SW 1271 (cell line): ENCODE results near the gene PDE4D.

ENCODE experiments used
- DNase-seq, 2 experiments: peaks; one replicate each; lab custom pipeline; 2025; lab: John Stamatoyannopoulos, UW

Gene PDE4D

DNA sequence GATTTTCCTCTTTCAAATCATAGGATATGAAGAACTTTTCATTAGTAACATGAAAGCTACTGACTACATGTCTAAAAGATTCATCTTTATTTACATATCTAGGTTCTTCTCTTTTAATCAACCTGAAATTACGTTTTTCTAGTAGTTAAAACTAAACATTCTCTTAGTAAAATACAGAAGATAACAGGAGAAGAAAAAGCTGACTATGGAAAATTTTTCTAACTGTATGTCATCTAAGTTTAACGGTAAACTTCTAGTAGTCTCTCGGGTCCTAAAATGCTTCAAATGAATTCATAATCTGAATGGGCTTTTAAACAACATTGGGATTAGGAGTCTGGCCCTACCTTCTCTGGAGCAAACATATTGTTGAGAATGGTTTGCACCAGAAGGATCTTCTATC lies 151.9 kb downstream of the PDE4D start:
- DNase-seq, result no peak

DNA sequence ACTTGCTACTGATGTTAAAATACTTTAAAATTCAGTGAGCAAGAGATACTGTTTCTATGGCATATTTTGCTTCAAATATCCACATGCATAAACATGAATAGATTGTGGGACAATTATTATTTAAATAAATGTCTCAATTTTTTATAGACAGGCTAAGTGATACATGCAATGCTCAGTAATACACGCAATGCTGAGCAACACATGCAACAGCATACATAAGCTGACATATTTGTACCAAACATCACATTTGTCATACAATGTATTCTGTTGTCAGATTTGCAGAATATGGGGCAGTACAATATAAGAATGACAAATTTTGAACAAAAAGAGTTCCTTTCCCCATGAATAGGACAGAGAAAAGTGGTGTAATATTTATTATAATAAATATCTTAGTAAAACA lies 155.5 kb downstream of the PDE4D start:
- no peak for DNase-seq

DNA sequence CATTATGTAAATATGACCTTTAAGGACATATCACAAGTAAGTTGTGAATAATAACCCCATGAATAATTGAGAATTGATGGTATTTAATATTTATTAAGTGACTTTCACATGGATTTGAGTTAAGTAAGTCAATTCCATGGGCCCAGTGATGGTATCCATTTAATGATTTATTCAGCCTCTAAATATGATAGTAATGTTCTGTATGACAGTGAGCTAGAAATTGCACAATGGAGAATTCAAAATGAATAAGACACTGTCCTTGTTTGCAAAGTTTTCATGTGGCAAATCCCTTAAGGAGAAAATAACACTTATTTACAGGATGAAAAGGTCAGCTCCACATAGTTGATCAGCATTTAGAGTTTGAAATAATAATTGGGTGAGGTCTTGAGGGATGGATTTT lies 160.7 kb downstream of the PDE4D start:
- no peak for DNase-seq

DNA sequence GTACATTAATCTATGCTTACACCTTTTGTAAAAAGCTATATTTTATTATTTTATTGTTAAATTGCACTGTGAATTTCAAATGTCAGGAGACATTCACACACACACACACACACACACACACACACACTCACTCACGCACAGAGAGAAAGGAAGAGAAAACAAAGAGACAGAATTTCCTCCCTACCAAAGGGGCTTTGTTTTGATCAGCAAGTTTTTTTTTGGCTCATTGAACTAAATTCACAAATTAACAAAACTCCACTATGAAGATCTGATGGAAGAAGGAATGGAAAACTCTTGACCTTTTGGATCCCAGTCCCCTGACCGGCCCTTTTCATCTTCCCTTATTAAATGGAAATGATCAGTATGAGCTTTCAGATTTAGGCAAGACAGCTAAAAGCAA lies 161.2 kb downstream of the PDE4D start:
- DNase-seq, result no peak

DNA sequence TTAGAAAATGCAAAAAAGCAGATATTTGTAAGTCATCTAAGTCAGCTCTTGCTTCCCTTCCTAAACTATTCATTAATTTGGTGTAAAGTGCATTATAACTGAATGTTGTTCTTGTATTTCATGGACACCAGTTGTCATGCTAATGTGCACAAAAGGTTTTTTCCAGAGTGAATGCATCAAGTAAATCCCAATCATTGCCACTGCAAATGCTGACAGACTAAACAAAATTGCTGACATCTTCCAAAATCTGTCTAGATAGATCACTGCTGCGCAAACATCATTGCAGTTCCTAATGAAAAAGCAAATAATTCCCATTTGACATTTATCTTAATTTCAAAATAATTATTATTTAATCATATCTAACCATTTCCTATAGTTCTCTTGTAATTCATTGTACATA lies 161.7 kb downstream of the PDE4D start:
- no peak for DNase-seq

DNA sequence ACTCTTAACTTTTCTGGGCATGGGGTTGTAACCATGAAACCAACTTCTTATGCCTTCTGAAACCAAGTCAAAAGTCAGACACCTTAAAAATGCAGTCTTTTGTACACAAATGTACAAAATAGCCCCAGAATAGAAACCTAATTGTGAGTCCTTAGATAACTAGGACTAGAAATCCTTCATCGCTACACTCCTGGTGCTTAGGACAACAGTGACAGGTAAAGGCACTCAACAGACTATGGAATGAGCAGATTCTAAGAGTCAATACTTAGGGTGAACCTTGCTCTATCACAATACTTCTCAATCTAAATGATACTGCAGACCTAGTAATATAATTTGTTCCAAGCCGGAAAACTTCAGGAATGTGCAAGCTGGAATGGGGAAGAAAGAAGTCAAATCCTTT lies 163.7 kb downstream of the PDE4D start:
- no peak for DNase-seq

DNA sequence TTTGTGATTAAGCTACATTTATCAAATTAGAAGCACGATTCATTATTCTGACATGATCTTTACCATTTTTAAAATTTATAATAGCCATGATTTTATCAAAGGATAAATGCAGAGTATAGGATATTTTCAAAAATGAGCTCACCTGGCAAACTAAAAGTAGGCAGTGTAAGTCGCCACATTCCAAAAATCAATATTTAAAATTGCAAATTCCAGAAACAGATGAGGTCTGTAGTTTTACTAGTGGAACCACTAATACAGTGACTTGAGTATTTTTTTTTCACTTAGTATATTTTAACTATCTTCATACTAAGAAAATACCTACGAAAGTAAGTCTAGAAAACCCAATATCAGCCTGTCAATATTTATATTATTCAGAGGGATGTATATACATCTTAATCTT lies 164.2 kb downstream of the PDE4D start:
- DNase-seq, result no peak

DNA sequence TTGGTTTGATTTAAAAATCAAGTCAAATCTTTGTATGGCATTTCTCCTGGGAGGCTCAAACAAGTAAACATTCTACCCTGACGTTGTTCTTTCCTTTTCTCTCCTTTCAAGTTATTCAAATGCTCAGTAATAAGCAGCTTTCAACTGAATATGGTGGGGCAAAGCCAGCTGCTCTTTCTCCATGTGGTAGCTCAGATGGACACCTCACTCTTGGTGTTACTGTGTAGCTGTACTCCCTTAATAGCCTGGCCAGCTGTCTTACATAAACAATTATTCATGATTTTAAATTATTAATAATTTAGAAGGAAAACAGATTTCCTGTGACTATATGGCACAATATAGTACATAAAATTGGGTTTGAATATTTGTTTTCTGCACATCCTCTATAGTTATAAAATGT lies 165.2 kb downstream of the PDE4D start:
- DNase-seq, result no peak

DNA sequence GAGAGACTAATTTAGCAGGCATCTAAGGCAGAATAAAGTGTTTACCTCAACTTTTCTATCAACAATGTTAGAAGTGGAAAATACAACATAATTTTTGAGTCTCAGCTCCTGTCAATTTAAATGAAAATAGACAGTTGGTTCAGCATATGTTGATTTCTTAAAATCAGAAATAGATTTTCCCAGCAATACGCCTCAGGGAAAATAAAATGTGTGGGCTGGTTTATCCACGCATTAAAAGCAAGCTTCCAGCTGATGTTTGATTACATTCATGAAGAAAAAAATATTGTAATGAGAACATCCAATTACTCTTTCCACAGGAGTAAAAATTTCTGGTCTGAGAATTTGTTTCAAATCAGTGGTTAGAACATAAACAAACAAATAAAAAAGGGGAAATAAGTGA lies 166.3 kb downstream of the PDE4D start:
- no peak for DNase-seq

DNA sequence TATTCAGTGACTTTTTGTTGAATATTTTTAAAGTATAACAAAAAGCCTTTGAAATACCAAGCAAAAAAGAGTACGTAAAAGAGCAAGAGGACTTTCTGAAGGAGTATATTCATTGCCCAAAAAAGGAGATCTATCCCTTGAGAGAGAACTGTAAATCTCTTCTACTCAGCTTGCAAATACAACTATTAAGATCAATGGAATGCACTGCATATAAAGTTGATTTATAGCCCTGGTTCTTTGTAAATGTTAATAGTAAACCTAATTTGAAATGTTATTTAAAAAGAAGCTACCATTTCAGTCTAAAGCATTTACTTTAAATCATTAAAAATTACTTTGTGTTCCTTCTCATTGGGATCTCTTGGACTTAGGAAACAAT lies 168.1 kb downstream of the PDE4D start:
- no peak for DNase-seq

DNA sequence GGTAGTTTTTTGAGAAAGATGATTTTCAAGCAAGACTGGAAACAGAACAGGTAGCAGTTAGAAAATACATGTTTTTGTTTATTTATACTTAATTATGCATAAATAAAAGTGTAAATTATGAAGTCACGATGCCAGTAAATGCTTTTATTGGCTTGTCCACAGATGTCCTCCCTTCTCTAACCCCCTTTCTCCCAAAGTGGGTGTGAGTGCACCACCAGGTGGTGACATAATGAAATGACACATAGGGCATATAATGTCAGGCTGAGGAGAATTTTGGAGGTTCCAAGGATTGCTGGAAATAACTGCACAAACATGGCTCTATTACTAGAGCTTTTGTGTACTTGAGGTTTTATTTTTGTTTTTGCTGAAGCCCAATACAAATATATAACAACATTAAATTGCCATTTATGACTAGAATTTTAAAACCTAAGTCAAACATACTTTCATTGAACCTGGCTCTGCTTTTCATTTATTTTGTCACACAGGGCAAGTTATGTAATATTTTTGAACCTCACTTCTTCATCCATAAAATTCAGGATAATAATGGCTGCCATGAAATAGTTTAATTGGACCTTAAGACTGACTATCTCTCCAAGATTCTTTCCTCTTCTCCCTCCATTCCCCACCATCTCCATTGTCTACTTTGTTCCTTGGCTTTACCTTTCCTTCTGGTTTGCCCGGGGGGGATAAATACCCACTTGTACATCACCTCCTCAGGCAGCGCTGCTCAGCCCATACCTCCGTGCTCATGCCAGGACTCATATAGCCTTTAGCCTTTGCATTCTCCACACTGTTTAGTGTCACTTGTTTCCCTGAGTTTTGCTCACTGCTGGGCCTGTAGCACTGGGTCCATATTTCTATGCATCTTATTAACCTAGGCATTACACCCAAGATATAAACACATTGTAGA lies 168.8 kb downstream of the PDE4D start:
- DNase-seq, result peak in 1 of 2 experiments; percentile 39

DNA sequence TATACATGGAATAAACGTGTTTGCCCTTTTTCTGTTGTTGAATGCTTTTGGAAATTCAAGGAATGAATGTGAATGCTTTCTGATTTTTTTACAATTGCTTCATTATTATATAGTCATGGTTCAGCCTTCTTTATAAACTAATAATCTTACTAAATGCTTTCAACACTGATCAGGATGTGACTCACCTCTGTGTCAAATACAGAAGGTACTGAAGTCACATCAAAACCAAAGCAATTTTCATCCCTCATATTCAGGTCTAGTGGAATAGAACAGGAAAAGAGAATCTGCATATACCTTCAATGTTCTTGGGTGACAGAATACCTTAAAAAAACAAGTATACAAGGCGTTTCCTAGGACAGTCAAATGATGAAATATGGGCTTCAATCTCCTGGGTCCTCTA lies 170.7 kb downstream of the PDE4D start:
- no peak for DNase-seq

DNA sequence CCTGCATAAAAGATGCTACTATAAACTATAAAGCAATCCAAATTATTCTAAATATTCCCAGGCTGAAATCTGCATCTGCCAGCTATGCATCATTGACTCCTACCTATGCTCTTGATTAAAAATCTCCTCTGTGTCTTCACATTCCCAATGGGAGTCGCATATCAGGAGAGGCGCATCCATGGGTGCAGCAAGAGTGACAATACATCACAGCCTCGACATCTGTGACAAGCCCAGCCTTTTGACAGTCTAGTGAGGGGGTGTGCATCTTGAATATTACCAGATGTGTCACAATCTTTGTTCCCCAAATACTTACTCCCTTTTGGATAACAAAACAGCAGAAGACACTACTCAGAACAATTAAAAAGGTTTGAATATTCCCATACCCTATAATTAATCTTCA lies 171.8 kb downstream of the PDE4D start:
- DNase-seq, result no peak

DNA sequence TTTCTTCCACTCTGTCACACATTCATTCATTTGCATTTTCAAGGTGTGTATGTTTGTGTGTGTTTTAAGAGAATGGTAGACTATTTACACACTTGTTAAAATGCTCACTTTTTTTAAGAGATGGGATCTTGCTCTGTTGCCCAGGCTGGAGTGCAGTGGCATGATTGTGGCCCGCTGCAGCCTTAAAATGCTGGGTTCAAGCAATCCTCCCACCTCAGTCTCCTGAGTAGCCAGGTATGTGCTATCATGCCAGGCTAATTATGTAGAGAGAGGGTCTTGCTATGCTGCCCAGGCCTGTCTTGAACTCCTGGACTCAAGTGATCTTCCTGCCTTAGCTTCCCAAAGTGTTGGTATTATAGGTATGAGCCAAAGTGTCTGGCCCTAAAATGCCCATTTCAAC lies 173.5 kb downstream of the PDE4D start:
- DNase-seq, result no peak

DNA sequence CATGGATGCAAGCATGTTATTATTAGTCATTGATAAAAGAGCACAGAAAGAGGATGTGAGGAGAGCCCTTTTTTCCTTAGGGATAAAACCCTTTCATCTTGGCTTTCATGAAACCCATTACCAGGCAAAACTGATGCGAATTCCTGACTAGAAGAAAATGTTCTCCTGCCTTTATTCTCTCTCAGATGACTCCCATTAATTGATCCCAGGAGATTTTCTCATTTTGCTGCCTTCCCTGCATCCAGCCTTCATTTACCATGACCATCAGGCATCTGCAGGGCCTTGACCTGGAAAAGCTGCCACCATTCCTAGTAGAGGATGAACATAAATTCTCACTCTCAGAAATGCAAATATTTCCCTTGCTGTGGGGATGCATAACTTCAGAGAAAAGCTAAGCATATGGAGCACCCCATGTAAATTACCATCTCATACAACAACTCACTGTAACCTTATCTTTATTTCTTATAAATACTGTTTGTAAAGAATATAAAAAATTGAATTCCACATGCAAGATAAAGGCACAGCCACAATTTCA lies 176.5 kb downstream of the PDE4D start:
- no peak for DNase-seq

DNA sequence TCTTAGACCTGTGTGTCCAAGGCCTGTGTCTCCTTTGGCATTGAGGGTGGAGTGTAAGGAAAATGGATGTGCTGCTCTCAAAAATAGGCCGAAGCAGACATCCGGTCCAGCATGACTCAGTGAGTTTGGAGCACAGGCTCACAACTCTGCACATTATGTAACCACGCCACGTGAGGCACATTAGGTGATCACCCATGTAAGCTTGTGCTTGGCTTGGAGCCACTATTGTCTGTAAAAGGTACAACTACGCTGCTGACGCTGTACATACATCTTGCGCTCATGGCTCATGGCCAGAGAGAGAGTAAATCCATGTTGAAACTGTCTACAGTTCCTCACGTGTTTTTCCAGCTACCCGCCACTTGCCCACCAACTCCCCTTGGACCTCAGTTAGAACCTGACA lies 177.5 kb downstream of the PDE4D start:
- no peak for DNase-seq

DNA sequence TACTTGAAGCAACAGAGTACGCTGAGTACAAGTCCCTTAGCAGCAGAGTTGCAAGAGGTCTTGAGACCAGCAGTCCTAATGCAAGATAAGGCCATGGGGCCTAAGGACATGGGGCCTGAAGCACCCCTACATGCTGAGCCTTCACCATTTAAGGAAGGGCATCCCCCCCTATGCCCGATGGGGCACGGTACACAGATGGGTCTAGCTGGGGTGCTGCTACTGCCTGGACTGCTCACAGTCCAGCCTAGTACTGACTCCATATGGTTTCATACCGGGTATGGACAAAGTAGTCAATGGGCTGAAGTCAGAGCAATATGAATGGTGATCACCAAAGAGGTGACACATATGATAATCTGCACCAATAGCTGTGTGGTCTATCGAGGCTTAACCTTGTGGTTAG lies 178.3 kb downstream of the PDE4D start:
- no peak for DNase-seq

DNA sequence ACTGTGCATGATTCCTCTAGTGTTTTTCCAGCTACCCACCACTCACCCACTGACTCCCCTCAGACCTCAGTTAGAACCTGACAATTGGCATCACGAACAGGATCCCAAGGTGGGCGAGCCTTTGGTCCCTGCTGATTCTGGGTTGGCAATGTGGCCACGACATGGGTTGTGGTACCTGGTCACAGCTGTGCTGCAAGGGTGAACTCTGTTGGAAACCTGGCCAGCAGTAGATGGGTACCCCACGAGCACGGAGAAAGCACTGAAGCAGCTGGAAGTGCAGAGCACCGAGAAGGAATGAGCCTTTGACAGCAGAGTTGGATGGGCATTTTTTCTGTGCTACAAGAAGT lies 180.1 kb downstream of the PDE4D start:
- no peak for DNase-seq

DNA sequence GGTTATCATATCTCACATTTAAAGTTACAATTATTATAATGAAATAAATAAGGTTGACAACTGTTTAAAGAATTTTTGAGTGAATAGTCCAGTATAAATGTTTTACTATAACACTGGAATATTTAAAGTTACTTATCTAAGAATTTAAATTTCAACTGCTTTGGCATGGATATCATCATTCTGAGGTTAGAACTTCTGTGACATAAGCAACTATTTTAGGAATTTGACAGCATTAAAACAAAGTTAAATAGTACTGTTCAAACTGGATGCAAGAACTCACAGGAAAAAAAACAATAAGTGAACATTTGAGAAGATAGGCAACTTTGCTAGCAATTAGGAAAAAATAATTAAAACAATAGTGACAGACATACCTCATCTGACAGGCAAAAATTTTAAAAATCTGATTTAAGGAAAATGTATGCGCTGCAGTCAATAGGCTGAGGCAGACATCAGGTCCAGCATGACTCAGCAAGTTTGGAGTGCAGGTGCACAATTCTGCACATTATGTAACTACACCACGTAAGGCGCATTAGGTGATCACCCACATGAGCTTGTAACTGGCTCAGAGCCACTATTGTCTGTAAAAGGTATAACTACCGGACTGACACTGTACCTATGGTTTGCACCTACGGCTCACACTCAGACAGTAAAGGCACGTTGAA lies 180.6 kb downstream of the PDE4D start:
- no peak for DNase-seq

DNA sequence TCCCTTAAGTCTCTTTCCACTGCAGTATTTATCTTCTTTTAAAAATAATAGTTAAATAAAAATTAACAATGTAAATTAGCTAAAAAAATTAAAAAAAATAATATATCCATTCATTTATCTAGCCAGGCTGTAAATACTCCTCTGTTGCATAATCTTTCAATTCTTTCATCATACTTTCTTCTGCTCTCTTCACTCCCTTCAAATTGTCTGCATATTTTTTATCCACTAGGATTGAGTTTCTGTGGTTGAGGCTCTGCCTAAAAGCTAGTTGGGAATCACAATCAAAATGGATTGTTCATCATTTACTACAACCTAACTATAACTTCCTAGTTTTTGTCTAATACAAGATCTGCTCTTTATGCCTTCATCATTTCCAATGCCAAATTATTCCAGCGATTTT lies 182.2 kb downstream of the PDE4D start:
- DNase-seq, result no peak

DNA sequence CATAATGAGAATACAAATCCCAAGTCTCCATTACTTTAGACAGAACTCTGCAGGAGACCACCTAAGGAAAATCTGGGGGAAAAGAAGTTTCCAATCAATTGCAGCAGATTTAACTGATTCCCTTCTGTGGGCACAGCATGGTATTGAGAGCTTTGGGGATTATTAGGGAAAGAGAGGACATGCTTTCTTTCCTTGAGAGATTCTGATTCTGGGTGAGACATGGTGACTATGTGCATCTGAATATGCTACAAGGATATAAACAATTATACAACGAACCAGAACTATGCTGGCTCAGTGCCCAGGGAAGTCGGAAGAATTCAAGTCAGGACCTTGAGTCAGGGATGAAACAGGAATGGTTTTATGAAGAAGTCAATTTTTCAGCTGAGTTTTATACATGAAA lies 183.7 kb downstream of the PDE4D start:
- DNase-seq, result no peak

DNA sequence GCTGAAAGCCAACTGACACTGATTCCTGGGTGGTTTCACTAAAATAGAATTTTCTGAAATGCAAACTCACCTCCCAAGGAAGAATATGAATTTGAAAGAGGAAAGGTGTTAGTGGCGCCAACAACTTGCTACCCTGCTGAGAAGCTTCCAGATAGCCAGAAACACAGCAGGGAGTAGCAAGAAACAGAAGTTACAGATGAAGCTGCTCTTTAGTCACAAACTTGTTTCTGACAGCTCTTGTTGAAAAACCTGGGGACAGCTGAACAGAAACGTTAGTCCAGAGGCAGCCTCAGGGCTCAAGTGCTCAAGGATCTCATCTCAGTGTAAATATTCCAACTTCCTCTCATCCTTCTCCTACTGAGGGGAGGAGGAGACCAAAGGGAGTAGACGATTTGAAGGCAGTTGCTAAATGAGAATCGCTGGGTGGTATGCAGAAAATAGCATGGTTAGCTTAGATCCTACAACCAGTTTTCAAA lies 184.1 kb downstream of the PDE4D start:
- no peak for DNase-seq

DNA sequence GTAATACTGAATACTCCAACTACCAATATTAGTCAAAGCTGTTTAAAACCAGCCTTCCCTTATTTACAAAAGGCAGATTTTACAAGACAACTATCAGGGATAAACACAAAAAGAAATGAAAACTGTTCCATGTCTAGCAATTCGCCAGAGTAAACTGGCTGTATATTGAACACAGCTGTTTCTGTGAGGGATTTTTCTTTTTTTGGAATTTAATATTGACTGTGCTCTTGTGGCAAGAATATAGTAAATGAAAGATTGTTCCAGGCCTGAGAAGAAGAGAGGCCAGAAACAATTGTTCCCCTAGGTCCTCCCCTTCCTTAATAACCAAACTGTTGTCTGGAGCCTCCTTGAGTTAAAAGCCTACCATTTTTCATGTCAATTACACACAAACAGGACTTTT lies 188.6 kb downstream of the PDE4D start:
- no peak for DNase-seq
